Upper lobe of left lung (tissue), 6 donors: Measurements from ENCODE around the gene VPS41. TPM values are rescaled to one million over a fixed set of nuclear protein-coding genes. Genes with fewer than 3 reads are reported as not detected.

ENCODE experiments used
- ATAC-seq, 2 donors: fragments of 200-7000 bp; cut with Tn5 transposase; one replicate each; pipeline ENCODE4 v1.9.1; 2022; ENCODE audit warnings: mild to moderate bottlenecking in 2 of 2, moderate library complexity in 2 of 2; ENCODE audit not compliant: low FRiP score in 2 of 2
- DNase-seq, 2 donors: peaks; one replicate each; pipeline ENCODE4 v3.0.0-alpha.2; 2019 to 2020
- H3K27ac ChIP-seq, 4 donors: fragments of 200-600 bp; sonication (generic); one replicate each; pipeline ENCODE4 v1.5.1; 2016 to 2019
- H3K27me3 ChIP-seq, 4 donors: fragments of 200-600 bp; sonication (generic); one replicate each; pipeline ENCODE4 v1.5.1; 2017 to 2019
- H3K36me3 ChIP-seq, 4 donors: fragments of 200-600 bp; sonication (generic); one replicate each; pipeline ENCODE4 v1.5.1; 2016 to 2019
- H3K4me1 ChIP-seq, 4 donors: fragments of 200-600 bp; sonication (generic); one replicate each; pipeline ENCODE4 v1.5.1; 2018 to 2019
- H3K4me3 ChIP-seq, 4 donors: fragments of 200-600 bp; sonication (generic); one replicate each; pipeline ENCODE4 v1.5.1; 2017 to 2019; ENCODE audit warnings: mild to moderate bottlenecking in 2 of 4, moderate library complexity in 1 of 4
- H3K9me3 ChIP-seq, 4 donors: fragments of 200-600 bp; sonication (generic); one replicate each; pipeline ENCODE4 v1.5.1; 2018 to 2019
- EP300 ChIP-seq, 4 donors: sonication (generic); formaldehyde crosslinking; IDR thresholded peaks; one replicate each; pipeline ENCODE4 v1.5.1; 2017; ENCODE audit warnings: antibody characterized with exemption in 4 of 4, control low read depth in 2 of 4
- POLR2A ChIP-seq, 4 donors: fragments of 450-650 bp; IDR thresholded peaks; one replicate each; pipeline ENCODE4 v1.5.1; 2016 to 2017; ENCODE audit warnings: antibody characterized with exemption in 4 of 4, mild to moderate bottlenecking in 2 of 4
- POLR2AphosphoS5 ChIP-seq, 2 donors: sonication (generic); formaldehyde crosslinking; IDR thresholded peaks; one replicate each; pipeline ENCODE4 v1.5.1; 2017; ENCODE audit warnings: antibody characterized with exemption in 2 of 2
- WGBS, 2 donors: methylation state at CpG; one replicate each; pipeline ENCODE4 v1.1.5; 2017 to 2018; 5-methylcytosine and 5-hydroxymethylcytosine counted together
- total RNA-seq, 6 donors: library from RNA; depleted of rRNA in 4 of 6; stranded (reverse); fragments of >200 nt in 4 of 6; gene quantifications; one replicate each; pipeline versions ENCODE4 v1.1.0 to v1.2.1, GENCODE V29; 2016 to 2021
- TF ChIP-seq, protein P1 (sequence below), 6 experiments: fragments of 450-650 bp in 4 of 6; fragments of 200-600 bp in 2 of 6; sonication (generic) in 2 of 6; IDR thresholded peaks; one replicate each; pipeline ENCODE4 v1.5.1; 2016 to 2019; ENCODE audit warnings: antibody characterized with exemption in 6 of 6
- donor health status: DM: no; HTN: no; CAD: no; lungs with moderate emphysema.
- donor health status: DM: no; HTN: yes; CAD: no; lungs with severe emphysema.

Gene VPS41
- total RNA-seq, 6 donors from 2014 or later: 32.1 to 96.4 (median 48.4) TPM

DNA sequence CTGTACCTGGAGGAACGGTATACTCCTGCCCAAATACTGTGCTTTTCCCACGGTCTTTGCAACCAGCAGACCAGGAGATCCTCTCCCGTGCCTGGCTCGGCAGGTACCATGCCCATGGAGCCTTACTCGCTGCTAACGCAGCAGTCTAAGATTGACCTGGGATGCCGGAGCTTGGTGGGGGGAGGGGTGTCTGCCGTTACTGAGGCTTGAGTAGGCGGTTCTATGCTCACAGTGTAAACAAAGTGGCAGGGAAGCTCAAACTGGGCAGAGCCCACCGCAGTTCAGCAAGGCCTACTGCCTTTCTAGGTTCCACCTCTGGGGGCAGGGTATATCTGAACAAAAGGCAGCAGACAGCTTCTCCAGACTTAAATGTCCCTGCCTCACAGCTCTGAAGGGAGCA is 22.7 kb downstream of the VPS41 start:
- Histone ChIP-seq H3K4me3 (no peak overlapping the region), H3K27ac (no peak overlapping the region), H3K27me3 (no peaks in the 10 kb centered on the region), H3K36me3 (no peaks in the 10 kb centered on the region), H3K4me1 (no peaks in the 10 kb centered on the region), H3K9me3 (no peaks in the 10 kb centered on the region)
- no peak for DNase-seq
- 83 to 98% methylated on average over 5 to 10 of the region's 10 CpGs for WGBS, 2 donors
- ATAC-seq: no peak
- TF ChIP-seq EP300 (IDR thresholded peaks at IDR 0.05) (no peak), POLR2A (IDR thresholded peaks at IDR 0.05) (no peak), POLR2AphosphoS5 (IDR thresholded peaks at IDR 0.05) (no peak)
- TF ChIP-seq, protein P1, sequence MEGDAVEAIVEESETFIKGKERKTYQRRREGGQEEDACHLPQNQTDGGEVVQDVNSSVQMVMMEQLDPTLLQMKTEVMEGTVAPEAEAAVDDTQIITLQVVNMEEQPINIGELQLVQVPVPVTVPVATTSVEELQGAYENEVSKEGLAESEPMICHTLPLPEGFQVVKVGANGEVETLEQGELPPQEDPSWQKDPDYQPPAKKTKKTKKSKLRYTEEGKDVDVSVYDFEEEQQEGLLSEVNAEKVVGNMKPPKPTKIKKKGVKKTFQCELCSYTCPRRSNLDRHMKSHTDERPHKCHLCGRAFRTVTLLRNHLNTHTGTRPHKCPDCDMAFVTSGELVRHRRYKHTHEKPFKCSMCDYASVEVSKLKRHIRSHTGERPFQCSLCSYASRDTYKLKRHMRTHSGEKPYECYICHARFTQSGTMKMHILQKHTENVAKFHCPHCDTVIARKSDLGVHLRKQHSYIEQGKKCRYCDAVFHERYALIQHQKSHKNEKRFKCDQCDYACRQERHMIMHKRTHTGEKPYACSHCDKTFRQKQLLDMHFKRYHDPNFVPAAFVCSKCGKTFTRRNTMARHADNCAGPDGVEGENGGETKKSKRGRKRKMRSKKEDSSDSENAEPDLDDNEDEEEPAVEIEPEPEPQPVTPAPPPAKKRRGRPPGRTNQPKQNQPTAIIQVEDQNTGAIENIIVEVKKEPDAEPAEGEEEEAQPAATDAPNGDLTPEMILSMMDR (IDR thresholded peaks at IDR 0.05): no peak

DNA sequence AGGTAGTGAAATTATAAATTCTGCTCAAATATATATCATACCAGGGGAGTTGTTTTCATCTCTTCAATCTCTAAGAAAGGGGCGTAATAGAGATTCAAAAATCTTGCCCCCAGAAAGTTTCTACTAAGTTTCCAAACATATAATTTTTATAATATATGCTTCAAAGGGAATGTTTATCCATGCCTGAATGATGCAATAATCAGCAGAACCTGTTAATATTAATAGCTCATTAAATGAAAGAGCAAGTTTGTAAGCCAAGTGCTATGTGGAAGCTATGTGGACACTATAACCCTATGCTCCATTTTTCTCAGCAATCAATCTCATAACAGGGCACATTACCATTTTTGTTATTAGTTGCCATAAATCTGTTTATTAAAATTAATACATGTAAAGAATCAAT is 25.3 kb downstream of the VPS41 start:
- no peaks in the 10 kb centered on the region for H3K9me3 ChIP-seq
- WGBS, 2 donors: 98 to 100% methylated on average over 1 of the region's 1 CpG
- no peak for TF ChIP-seq POLR2AphosphoS5 (IDR thresholded peaks at IDR 0.05)
- TF ChIP-seq, protein P1 (IDR thresholded peaks at IDR 0.05): no peak
- no peak for TF ChIP-seq POLR2A (IDR thresholded peaks at IDR 0.05)
- TF ChIP-seq EP300 (IDR thresholded peaks at IDR 0.05): no peak
- no peak for DNase-seq
- H3K4me1 ChIP-seq: no peaks in the 10 kb centered on the region
- H3K36me3 ChIP-seq: no peaks in the 10 kb centered on the region
- H3K4me3 ChIP-seq: no peak overlapping the region
- no peak for ATAC-seq
- no peak overlapping the region for H3K27ac ChIP-seq
- no peaks in the 10 kb centered on the region for H3K27me3 ChIP-seq

DNA sequence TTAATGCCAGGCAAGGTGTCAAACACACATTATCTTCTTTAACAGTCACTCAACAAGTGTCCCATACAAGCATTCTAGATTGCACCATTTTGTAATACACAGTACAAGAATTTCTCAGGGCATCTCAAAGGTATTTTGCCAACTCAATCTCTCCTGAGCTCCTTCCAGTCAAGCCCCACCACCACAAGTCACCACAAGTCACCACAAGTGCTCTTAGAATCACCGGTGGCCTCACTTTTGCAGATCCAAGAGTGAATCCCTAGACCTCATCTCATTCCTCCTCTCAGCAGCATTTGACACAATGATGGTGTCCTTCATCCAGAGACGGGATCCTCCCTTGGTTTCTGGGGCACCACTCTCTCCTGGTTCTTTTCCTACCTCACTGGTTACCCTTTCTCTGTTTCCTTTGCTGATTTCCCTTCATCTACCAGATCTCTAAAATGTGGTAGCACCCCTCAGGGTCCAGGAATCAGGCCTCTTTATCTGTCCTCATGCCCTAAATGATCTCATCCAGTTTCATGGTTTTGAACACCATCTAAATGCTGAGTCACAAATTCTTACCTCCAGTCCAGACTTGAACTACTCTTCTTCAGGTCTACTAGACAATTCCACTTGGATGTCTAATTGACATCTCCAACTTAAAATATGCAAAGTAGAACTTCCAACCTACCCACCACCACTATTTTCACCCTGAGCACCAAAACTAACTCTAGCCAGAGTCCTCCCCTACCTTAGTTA is 26.9 kb downstream of the VPS41 start:
- DNase-seq: no peak
- TF ChIP-seq POLR2A (IDR thresholded peaks at IDR 0.05) (no peak), EP300 (IDR thresholded peaks at IDR 0.05) (no peak), POLR2AphosphoS5 (IDR thresholded peaks at IDR 0.05) (no peak)
- TF ChIP-seq, protein P1 (IDR thresholded peaks at IDR 0.05): no peak
- no peak for ATAC-seq
- Histone ChIP-seq H3K27me3 (no peaks in the 10 kb centered on the region), H3K4me1 (no peaks in the 10 kb centered on the region), H3K4me3 (no peak overlapping the region), H3K9me3 (no peaks in the 10 kb centered on the region), H3K27ac (no peak overlapping the region), H3K36me3 (no peaks in the 10 kb centered on the region)
- WGBS, 2 donors: 44 to 95% methylated on average over 2 of the region's 2 CpGs

DNA sequence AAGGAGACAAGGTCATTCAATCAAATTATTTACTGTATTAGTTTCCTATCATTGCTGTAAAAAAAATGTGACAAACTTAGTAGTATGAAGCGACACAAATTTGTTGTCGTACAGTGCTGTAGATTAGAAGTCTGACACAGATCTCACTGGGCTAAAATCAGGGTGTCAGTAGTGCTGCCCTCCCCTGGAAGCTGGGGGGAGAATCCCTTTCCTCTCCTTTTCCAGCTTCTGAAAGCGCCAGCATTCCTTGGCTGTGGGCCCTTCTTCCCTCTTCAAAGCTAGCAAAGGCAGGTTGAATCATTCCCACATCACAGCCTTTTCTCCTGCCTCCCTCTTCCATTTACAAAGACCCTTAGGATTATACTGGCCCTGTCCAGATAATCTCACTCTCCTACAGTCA is 28.0 kb downstream of the VPS41 start:
- DNase-seq: no peak
- H3K4me1 ChIP-seq: no peaks in the 10 kb centered on the region
- H3K27me3 ChIP-seq: no peaks in the 10 kb centered on the region
- TF ChIP-seq POLR2AphosphoS5 (IDR thresholded peaks at IDR 0.05) (no peak), EP300 (IDR thresholded peaks at IDR 0.05) (no peak)
- no peaks in the 10 kb centered on the region for H3K9me3 ChIP-seq
- ATAC-seq: no peak
- no peak overlapping the region for H3K27ac ChIP-seq
- no peaks in the 10 kb centered on the region for H3K36me3 ChIP-seq
- H3K4me3 ChIP-seq: no peak overlapping the region
- WGBS, 2 donors: 97% methylated on average over 3 of the region's 3 CpGs

DNA sequence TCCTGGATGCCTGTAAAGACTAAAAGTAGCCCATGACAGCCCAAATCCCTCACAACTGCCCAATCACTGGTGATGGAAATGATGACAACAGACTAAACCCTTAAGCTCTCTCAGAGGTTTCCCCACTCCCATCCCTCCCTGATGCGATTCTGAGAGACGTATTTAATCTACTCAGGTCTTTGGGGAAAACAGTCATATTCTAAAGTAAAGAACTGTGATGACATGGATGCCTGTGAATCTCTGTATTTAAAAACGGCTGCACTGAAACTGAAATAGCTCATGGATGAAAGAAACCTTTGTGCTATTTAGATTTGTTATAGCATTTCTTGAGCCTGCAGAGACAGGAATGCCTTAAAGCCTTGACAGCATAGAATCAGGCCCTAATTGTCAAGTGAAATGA is 28.5 kb downstream of the VPS41 start:
- Histone ChIP-seq H3K9me3 (no peaks in the 10 kb centered on the region), H3K4me3 (no peak overlapping the region), H3K27me3 (no peaks in the 10 kb centered on the region), H3K36me3 (no peaks in the 10 kb centered on the region), H3K4me1 (no peaks in the 10 kb centered on the region), H3K27ac (no peak overlapping the region)
- no peak for ATAC-seq
- 88 to 90% methylated on average over 3 of the region's 3 CpGs for WGBS, 2 donors
- TF ChIP-seq POLR2A (IDR thresholded peaks at IDR 0.05): no peak
- no peak for TF ChIP-seq EP300 (IDR thresholded peaks at IDR 0.05)
- TF ChIP-seq, protein P1 (IDR thresholded peaks at IDR 0.05): no peak
- no peak for TF ChIP-seq POLR2AphosphoS5 (IDR thresholded peaks at IDR 0.05)
- DNase-seq: no peak
